Activated T-helper 2 cell treated with anti-CD3 and anti-CD28 coated beads, Interferon-gamma antibody, Interleukin-2, Interleukin-4, amounts not matched to agents 10 μg/mL and 5 μg/mL and 100 μg/mL, durations not matched to agents 14 hours and 24 hours and 36 hours (primary cell): ENCODE results near the gene RFX8. TPM values are rescaled to one million over a fixed set of nuclear protein-coding genes. Genes with fewer than 3 reads are reported as not detected.

Source experiments
- DNase-seq: peaks from one replicate; pipeline ENCODE4 v3.0.0; 2021; ENCODE audit warnings: low spot score
- H3K27ac Mint-ChIP-seq: one replicate; pipeline ENCODE4 v1.8.0; 2021; ENCODE audit warnings: mixed read lengths
- H3K27me3 Mint-ChIP-seq: one replicate; pipeline ENCODE4 v1.8.0; 2021; ENCODE audit warnings: low read depth, mixed read lengths
- H3K36me3 Mint-ChIP-seq: one replicate; pipeline ENCODE4 v1.8.0; 2021; ENCODE audit warnings: low read depth, mixed read lengths
- H3K4me1 Mint-ChIP-seq: one replicate; pipeline ENCODE4 v1.8.0; 2021; ENCODE audit warnings: low read depth, mixed read lengths
- H3K4me3 Mint-ChIP-seq: one replicate; pipeline ENCODE4 v1.8.0; 2021; ENCODE audit warnings: low read depth, mild to moderate bottlenecking, moderate library complexity, mixed read lengths
- H3K9me3 Mint-ChIP-seq: one replicate; pipeline ENCODE4 v1.8.0; 2021; ENCODE audit warnings: mixed read lengths
- intact Hi-C: fragments of 100-400 bp; cut with micrococcal nuclease; formaldehyde crosslinking; loops from one replicate; pipeline ENCODE4 v1.15.1; 2023
- total RNA-seq: library from RNA; stranded (reverse); gene quantifications from 2 replicates; pipeline ENCODE4 v1.2.3, GENCODE V29; 2022

RFX8 gene
- total RNA-seq, 1 donor from 2014 or later = 1.6 TPM

DNA sequence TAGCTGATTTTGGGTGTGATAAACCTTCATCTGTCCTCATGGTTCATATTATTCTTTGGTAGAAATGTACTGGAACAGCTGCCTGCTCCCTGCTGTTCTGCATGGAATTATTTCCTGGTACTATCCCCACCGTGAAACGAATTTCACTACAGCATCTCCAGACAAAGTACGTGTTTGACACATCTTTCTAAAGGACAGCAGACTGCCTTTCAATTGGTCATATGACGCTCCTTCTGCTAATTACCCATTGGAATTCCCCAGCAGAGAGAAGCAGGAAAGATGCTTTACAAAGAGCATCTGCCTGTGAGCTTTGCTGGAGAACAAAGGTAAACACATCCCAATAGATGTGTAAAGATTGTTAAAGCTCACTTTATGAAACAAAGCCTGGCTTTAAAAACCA, 4.4 kb upstream of the RFX8 start:
- DNase-seq = no peak
- Mint-ChIP-seq H3K27me3 (peaks cover 3% of the 10 kb centered on the region), H3K36me3 (no peaks in the 10 kb centered on the region)

DNA sequence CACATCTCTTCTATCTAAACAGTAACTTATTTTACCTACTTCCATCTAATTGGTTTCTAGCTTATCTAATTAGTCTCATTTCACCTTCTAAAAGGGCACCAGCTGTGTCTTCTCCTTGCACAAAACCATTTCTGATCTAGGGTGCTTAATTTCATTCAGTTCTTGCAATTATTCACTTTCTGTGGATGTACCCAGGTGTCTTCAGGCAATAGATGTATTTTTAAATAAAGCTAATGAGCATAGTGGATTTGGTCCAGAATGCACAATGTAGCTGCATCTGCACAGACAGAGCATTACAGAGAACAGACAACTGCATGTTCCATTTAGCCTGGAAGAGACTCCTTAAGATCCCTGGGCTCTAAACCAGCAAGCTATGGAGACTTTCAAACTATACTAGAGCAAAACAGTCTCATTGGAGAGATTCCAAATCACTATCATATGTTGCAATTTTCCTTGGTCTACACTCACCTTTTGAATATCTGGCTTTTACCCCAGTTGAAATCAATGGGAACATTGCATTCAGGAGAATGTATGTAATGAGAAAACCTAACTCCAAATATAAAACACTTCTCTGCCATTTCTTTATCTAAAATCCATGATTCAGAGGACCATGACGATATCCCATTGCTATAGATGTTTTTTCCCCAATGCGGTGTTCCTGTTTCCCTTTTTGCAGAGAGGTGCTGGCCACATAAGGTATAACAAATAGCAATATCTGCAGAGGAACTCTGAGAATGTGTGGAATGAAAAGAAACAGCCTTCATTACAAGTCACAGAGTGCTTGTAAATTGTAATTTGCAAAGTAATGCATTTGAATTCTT, 3.5 kb upstream of the RFX8 start:
- intact Hi-C loops = loop anchor here (5.0 to 10.0 kb wide), 5 partner anchors 54 to 344 kb away; no protein-coding TSS in a partner anchor
- Mint-ChIP-seq H3K4me3 (no peak overlapping the region), H3K36me3 (no peaks in the 10 kb centered on the region), H3K27ac (no peak overlapping the region), H3K9me3 (no peaks in the 10 kb centered on the region), H3K27me3 (peaks cover 3% of the 10 kb centered on the region), H3K4me1 (peaks cover 37% of the 10 kb centered on the region)
- DNase-seq = no peak

More for the DNA sequence above, 4.4 kb upstream of the RFX8 start:
- Mint-ChIP-seq H3K27ac (no peak overlapping the region), H3K9me3 (no peaks in the 10 kb centered on the region), H3K4me1 (peaks cover 37% of the 10 kb centered on the region), H3K4me3 (no peak overlapping the region)
- intact Hi-C loops = loop anchor here (5.0 to 10.0 kb wide), 5 partner anchors 55 to 343 kb away; no protein-coding TSS in a partner anchor

DNA sequence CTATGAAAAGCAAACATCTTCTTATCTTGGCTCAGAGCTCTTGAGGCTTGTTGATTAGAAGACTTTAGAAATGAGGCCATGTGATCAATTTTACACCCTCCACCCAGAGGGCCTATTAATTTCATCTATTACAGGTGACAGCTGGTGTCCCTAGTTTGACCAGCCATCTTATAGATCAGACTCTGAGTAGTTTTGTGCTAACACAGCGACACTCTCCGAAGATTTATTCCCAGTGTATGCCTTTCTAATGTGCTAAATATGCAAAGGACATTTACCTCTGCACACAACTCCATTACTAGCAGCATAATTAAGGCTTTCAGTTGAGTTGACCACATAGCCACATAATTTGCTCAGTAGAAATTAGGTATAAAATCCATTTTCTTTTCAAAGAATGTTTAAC, 2.6 kb upstream of the RFX8 start:
- no peak overlapping the region for H3K27ac Mint-ChIP-seq

DNA sequence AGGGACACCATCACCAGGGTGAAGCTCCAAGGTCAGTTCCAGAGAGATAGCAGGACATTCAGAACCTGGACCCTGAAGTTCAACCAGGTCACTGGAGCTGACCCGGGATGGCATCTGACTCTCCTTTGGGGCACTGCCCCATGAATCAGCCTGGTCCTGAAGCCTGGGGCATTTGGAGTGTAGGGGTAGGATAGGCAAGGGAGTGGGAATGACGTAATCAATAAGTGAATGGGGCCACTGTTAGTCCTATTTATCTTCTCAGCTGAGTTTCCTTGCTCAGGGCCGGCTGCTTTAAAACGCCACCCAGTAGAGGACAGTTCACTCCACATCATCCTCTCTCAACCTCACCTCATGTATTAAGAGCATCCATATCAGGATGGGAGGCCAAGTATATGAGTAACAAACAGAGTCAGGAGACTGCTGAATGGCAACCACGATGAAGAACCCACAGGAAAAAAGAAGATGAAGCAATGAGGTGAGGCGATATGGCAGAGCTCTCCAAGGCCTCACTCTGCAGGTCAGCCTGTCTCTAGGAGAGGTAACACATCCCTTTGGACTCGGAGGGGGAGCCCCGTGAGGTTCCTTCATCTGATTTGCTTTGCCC, 1.8 kb upstream of the RFX8 start:
- peaks cover 3% of the 10 kb centered on the region for H3K27me3 Mint-ChIP-seq
- H3K36me3 Mint-ChIP-seq = no peaks in the 10 kb centered on the region
- no peaks in the 10 kb centered on the region for H3K9me3 Mint-ChIP-seq
- intact Hi-C loops = loop anchor here (5.0 to 10.0 kb wide), 5 partner anchors 52 to 346 kb away; no protein-coding TSS in a partner anchor
- no peak overlapping the region for H3K4me3 Mint-ChIP-seq
- peaks cover 47% of the 10 kb centered on the region for H3K4me1 Mint-ChIP-seq
- H3K27ac Mint-ChIP-seq = no peak overlapping the region
- no peak for DNase-seq

More for the DNA sequence above, 2.6 kb upstream of the RFX8 start:
- peaks cover 3% of the 10 kb centered on the region for H3K27me3 Mint-ChIP-seq
- peaks cover 42% of the 10 kb centered on the region for H3K4me1 Mint-ChIP-seq
- H3K4me3 Mint-ChIP-seq = no peak overlapping the region
- no peaks in the 10 kb centered on the region for H3K36me3 Mint-ChIP-seq
- no peak for DNase-seq
- intact Hi-C loops = loop anchor here (5.0 to 10.0 kb wide), 5 partner anchors 53 to 345 kb away; no protein-coding TSS in a partner anchor
- H3K9me3 Mint-ChIP-seq = no peaks in the 10 kb centered on the region

DNA sequence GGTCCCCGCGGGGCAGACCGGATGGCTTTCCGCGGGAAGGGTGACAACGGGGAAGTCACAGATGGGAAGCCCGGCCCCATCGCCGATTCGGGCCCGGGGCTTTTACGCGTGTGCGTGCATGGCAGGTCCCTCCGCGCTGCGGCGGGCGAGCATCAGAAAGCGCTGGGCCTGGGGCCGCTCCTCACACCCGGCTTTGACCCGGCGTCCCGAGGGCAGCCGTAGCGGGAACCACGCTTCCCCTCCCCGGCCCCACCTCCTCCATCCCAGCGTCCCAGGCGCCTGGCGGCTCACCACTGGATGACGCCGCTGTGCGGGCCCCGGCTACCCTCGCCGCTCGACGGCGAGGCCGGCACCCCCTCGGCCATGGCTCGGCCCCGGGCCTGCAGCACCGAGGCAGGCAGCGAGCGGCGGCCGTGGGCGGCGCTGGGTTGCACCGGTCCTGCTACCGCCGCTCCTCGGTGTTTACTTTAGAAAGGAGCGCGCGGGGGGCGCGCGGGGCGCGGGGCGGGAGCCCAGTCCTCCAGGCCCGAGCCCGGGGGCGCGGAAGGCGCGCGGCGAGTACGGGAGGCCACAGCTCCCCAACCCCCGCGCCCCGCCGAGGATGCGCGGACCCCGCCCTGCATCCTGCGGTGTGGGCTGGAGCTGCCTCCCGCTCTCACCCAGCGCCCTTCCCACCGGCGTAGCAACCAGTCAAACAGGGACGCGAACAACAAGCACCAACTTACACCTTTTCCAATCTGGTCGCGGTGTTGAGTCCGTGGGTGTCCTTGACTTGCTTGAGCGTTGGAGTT, 806 bp downstream of the RFX8 start:
- Mint-ChIP-seq H3K4me1 (peaks cover 40% of the 10 kb centered on the region), H3K27ac (peak overlapping the region; percentile 90), H3K9me3 (no peaks in the 10 kb centered on the region), H3K4me3 (peak overlapping the region; percentile 81), H3K27me3 (no peaks in the 10 kb centered on the region), H3K36me3 (no peaks in the 10 kb centered on the region)
- intact Hi-C loops = loop anchor here (2.0 to 10.0 kb wide), 5 partner anchors 27 to 229 kb away; no protein-coding TSS in a partner anchor
- DNase-seq = peak; percentile 62

DNA sequence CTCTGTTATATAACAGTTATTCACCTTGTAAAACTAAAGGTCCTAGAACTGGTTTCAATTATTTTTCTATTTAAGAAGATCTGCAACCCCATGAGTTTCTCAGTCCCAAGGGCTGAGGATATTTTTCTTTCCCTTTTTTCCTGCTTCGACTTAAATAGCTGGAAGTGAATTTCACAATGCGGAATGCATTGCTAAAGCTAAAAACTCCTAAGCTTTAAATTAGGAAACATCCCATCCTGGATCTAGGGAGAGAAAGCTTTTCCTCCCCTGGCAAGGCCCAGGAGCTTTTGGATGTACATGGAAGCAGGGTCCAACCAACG, 1.4 kb downstream of the RFX8 start:
- no peaks in the 10 kb centered on the region for H3K27me3 Mint-ChIP-seq
- H3K4me1 Mint-ChIP-seq = peaks cover 40% of the 10 kb centered on the region
- no peak for DNase-seq
- H3K4me3 Mint-ChIP-seq = peak overlapping the region; percentile 81
- no peaks in the 10 kb centered on the region for H3K9me3 Mint-ChIP-seq
- intact Hi-C loops = loop anchor here (10.0 kb wide), 3 partner anchors 49 to 229 kb away; no protein-coding TSS in a partner anchor
- no peaks in the 10 kb centered on the region for H3K36me3 Mint-ChIP-seq
- peak overlapping the region; percentile 85 for H3K27ac Mint-ChIP-seq

DNA sequence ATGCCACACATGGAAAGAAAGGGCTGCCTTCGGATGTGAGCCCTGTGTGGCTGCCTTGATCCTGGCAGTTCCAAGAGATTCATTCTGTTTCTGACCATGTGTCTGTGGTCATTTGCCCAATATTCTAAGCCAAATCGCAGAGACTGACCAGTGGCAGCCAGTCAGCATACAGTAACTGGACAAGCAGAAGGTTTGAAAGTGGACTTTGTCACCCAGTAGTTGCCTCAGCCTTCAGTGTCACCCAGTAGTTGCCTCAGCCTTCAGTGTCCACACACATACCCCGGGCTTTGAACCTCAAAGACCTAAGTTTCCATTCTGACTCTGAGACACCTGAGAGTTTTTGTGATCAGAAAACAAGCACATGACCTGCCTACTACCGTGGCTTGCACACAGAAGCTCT, 5.0 kb downstream of the RFX8 start:
- DNase-seq = no peak
- H3K9me3 Mint-ChIP-seq = no peaks in the 10 kb centered on the region
- peaks cover 19% of the 10 kb centered on the region for H3K4me1 Mint-ChIP-seq
- H3K27me3 Mint-ChIP-seq = no peaks in the 10 kb centered on the region
- no peak overlapping the region for H3K27ac Mint-ChIP-seq
- peaks cover 9% of the 10 kb centered on the region for H3K36me3 Mint-ChIP-seq
- intact Hi-C loops = loop anchor here (10.0 kb wide), 3 partner anchors 45 to 225 kb away; no protein-coding TSS in a partner anchor
- no peak overlapping the region for H3K4me3 Mint-ChIP-seq

DNA sequence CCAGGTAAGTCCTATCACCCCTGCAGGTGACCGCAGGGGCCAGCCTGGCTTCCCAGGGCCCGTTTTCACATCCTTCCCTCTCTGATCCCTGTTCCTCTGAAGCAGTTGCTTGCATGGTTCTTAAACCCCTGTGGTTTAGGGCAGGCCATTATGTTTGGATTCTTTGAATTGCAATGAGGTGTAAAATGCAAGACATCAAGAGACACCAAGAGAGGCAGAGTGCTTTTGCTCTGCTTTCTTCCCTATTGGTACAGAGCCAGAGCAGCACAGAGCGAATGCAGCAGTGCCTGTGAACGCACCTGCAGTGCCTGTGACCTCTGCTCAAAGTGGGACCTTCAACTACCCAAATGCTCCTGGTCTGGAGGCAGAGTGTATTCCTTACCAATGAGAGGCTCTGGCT, 7.6 kb downstream of the RFX8 start:
- Mint-ChIP-seq H3K27ac (no peak overlapping the region), H3K9me3 (no peaks in the 10 kb centered on the region), H3K27me3 (no peaks in the 10 kb centered on the region), H3K4me3 (no peak overlapping the region), H3K36me3 (peaks cover 24% of the 10 kb centered on the region), H3K4me1 (peaks cover 19% of the 10 kb centered on the region)
- intact Hi-C loops = no loop called here
- DNase-seq = no peak

DNA sequence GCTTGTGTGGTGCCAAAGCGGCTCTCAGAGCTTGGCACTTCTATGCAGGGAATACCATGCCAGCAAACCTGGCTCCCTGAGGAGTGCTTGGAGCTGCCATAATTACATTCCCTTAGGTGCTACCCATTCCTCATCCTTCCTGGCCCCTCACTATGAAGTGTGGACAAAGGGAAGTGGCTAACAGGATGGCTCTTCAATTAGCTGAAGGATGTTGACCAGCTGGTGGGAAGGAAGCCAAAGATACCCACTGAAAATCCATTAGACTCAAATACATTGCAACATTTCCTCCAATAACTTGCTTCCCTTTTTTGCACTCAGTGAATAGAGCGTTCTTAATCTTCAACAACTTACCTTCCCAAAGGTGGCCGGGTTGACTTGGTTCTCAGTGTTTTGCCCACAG, 8.5 kb downstream of the RFX8 start:
- H3K4me1 Mint-ChIP-seq = peaks cover 14% of the 10 kb centered on the region
- intact Hi-C loops = no loop called here
- no peaks in the 10 kb centered on the region for H3K9me3 Mint-ChIP-seq
- H3K36me3 Mint-ChIP-seq = peaks cover 24% of the 10 kb centered on the region
- no peak for DNase-seq
- H3K27me3 Mint-ChIP-seq = no peaks in the 10 kb centered on the region
- no peak overlapping the region for H3K27ac Mint-ChIP-seq
- H3K4me3 Mint-ChIP-seq = no peak overlapping the region

DNA sequence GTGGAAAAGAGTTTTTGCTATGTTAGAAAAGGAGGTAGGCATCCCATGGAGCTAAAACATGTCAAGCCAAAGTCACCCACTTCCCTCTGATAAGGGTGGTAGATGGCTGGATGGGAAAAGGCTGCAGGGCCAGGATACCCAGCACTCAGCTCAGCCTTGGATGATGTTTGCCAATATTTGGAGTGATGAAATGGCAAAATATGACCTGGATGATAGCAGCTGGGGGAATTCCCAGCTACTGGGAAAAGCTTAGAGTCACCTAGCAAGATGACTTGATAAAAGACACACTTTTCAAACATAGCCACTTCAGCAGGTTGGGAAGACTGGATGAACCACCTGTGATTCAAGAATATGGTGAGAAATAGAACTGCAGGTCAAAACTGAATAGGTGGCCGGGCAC, 10.1 kb downstream of the RFX8 start:
- no peak overlapping the region for H3K27ac Mint-ChIP-seq
- H3K4me3 Mint-ChIP-seq = no peak overlapping the region
- H3K9me3 Mint-ChIP-seq = no peaks in the 10 kb centered on the region
- H3K36me3 Mint-ChIP-seq = peaks cover 32% of the 10 kb centered on the region
- H3K27me3 Mint-ChIP-seq = no peaks in the 10 kb centered on the region
- intact Hi-C loops = no loop called here
- DNase-seq = no peak
- H3K4me1 Mint-ChIP-seq = peaks cover 14% of the 10 kb centered on the region

DNA sequence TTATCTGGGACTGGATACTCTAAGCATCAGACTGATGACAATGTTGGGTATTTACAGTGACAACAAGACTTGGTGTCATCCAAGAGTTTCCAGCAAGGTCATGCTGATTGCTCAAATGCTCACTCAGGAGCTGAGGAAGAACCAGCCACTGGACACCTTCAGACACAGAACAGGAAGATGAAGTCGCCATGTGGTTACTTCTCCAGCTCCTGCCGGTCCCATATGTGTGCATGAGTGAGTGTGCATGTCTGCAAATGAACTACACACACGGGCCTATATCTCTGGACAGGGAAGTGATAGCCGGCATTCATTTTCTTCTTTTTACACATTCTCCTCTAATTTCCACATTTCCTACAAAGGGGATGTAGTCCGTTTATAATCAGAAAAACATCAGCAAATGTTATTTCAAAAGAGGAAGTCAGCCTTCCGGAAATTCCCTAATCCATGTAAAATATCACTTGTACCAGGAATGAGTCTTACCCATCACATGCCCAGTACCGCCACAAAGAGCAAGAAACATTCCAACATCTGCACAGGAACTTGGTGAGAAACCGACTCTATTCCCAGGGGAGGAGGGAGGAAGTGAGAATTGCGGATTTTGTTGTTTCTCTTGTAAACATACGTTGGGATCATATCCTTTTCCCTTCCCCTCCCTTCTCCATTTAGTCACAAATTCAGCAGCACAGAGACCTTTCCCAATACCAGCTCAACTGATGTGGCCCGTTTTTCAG, 10.8 kb downstream of the RFX8 start:
- Mint-ChIP-seq H3K4me3 (no peak overlapping the region), H3K27me3 (no peaks in the 10 kb centered on the region), H3K9me3 (no peaks in the 10 kb centered on the region), H3K27ac (no peak overlapping the region), H3K36me3 (peaks cover 32% of the 10 kb centered on the region), H3K4me1 (peaks cover 14% of the 10 kb centered on the region)
- no peak for DNase-seq
- intact Hi-C loops = no loop called here

DNA sequence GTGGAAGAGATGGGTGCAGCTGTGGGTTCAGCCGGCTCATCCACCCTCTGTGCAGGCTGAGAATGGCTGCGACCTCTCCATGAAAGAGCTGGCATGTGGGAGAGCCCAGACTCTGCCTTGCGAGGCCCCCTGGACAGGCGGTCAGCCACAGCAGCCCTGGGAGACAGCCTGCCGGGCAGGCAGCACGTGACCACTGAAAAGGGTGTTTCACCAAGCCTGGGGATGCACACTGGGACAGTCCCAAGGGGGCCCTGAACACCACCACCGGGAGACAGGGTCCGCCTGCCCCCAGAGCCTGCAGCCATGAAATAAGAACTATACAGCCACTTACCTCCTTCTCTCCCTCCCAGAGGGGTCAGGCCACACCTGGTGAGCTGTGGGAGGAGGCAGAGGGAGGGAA, 11.5 kb downstream of the RFX8 start:
- Mint-ChIP-seq H3K4me1 (peaks cover 14% of the 10 kb centered on the region), H3K4me3 (no peak overlapping the region), H3K36me3 (peaks cover 35% of the 10 kb centered on the region), H3K27ac (no peak overlapping the region), H3K27me3 (no peaks in the 10 kb centered on the region), H3K9me3 (no peaks in the 10 kb centered on the region)
- intact Hi-C loops = no loop called here
- no peak for DNase-seq
